GM12878 (cell line): ENCODE results near the gene USP17L12. TPM values are rescaled to one million over a fixed set of nuclear protein-coding genes. Genes with fewer than 3 reads are reported as not detected.
"Not testable (repeated sequence)": the region's sequence is repeated elsewhere in the genome, so short reads cannot be mapped to it uniquely, and the experiment has no call there.

Source experiments
- ATAC-seq: fragments of 200-7000 bp; cut with Tn5 transposase; 3 replicates; pipeline ENCODE4 v1.9.1; 2020; ENCODE audit warnings: mild to moderate bottlenecking, moderate library complexity
- BruUV-seq: library from RNA; stranded (reverse); fragments of 400-500 nt; replicated peaks from 2 replicates; lab custom pipeline; 2021; lab: Mats Ljungman, UMichigan
- CTCF ChIA-PET: fragments of 300-600 bp; sonication (Branson Sonifier 250); formaldehyde crosslinking; extraction: SDS; loops from one replicate; lab custom pipeline; 2021; ENCODE audit warnings: inconsistent platforms; lab: Yijun Ruan, JAX
- POLR2A ChIA-PET: fragments of 350-600 bp; formaldehyde crosslinking; extraction: SDS; loops from one replicate; lab custom pipeline; 2021; ENCODE audit warnings: inconsistent platforms; lab: Charles Lee
- RAD21 ChIA-PET: fragments of 300-600 bp; sonication (Branson Sonifier 250); formaldehyde crosslinking; loops from one replicate; lab custom pipeline; 2023; ENCODE audit warnings: antibody characterized with exemption; ENCODE audit not compliant: unreplicated experiment; lab: Charles Lee
- SMC1A ChIA-PET: fragments of 300-600 bp; sonication (Branson Sonifier 250); formaldehyde crosslinking; loops from one replicate; lab custom pipeline; 2023; ENCODE audit not compliant: unreplicated experiment, uncharacterized antibody; lab: Charles Lee
- DNase-seq: peaks from one replicate; pipeline ENCODE4 v3.0.0-alpha.2; 2011; ENCODE audit warnings: low read depth, low spot score
- FAIRE-seq: peaks from 3 replicates; lab custom pipeline; 2011; peaks lifted over from hg19 to GRCh38; lab: Jason Lieb, UNC
- H2AFZ ChIP-seq: 2 replicates; pipeline ENCODE4 v1.6.0; 2011; ENCODE audit warnings: low read depth, low read length, control low read depth; ENCODE audit not compliant: control insufficient read depth
- H3K27ac ChIP-seq: 2 replicates; pipeline ENCODE4 v1.5.1; 2011; ENCODE audit warnings: control low read depth; ENCODE audit not compliant: control insufficient read depth, insufficient read depth
- H3K27me3 ChIP-seq, 2 experiments: replicated peaks in 1 of 2; 2 replicates each; pipeline versions ENCODE4 v1.6.0 to v1.6.1; 2011; ENCODE audit warnings: low read length in 1 of 2; ENCODE audit not compliant: control insufficient read depth in 2 of 2, insufficient read depth in 2 of 2
- H3K36me3 ChIP-seq, 2 experiments: 2 replicates each; pipeline ENCODE4 v1.5.1; 2011; ENCODE audit warnings: low read length in 1 of 2; ENCODE audit not compliant: control insufficient read depth in 2 of 2, insufficient read depth in 2 of 2
- H3K4me1 ChIP-seq: 2 replicates; pipeline ENCODE4 v1.6.1; 2011; ENCODE audit warnings: mild to moderate bottlenecking, low read length, moderate library complexity, mixed read lengths; ENCODE audit not compliant: control insufficient read depth, insufficient read depth
- H3K4me2 ChIP-seq: 2 replicates; pipeline ENCODE4 v1.6.0; 2011; ENCODE audit warnings: control low read depth; ENCODE audit not compliant: control insufficient read depth, insufficient read depth
- H3K4me3 ChIP-seq: fragments of 200-600 bp; sonication (generic); 2 replicates; pipeline ENCODE4 v1.5.1; 2016
- H3K79me2 ChIP-seq: 2 replicates; pipeline ENCODE4 v1.6.0; 2011; ENCODE audit warnings: low read length; ENCODE audit not compliant: control insufficient read depth, insufficient read depth
- H3K9ac ChIP-seq: 2 replicates; pipeline ENCODE4 v1.8.0; 2011; ENCODE audit warnings: low read length, control low read depth, mixed read lengths; ENCODE audit not compliant: control insufficient read depth, insufficient read depth
- H3K9me3 ChIP-seq: replicated peaks from 3 replicates; pipeline ENCODE4 v1.5.1; 2011; ENCODE audit warnings: mild to moderate bottlenecking, low read length; ENCODE audit not compliant: control insufficient read depth, insufficient read depth
- H4K20me1 ChIP-seq: 2 replicates; pipeline ENCODE4 v1.6.0; 2011; ENCODE audit not compliant: control insufficient read depth, insufficient read depth
- WGBS: methylation state at CpG from one replicate; pipeline ENCODE4 v1.1.6; 2016; ENCODE audit warnings: low lambda C conversion rate; ENCODE audit not compliant: insufficient replicate concordance, insufficient coverage; ENCODE audit errors: missing lambda C conversion rate; 5-methylcytosine and 5-hydroxymethylcytosine counted together
- in situ Hi-C: fragments of 300-500 bp; cut with MboI; formaldehyde crosslinking; loops from 9 replicates; pipeline ENCODE4 v1.14.3; 2018; ENCODE audit warnings: mixed read lengths
- intact Hi-C: fragments of 100-400 bp; cut with micrococcal nuclease; formaldehyde crosslinking; loops from one replicate; pipeline ENCODE4 v1.14.2; 2022; ENCODE audit not compliant: unreplicated experiment
- polyA plus RNA-seq, 11 experiments: library from polyadenylated mRNA; depleted of rRNA in 4 of 11; unstranded in 6 of 11; stranded (reverse) in 5 of 11; fragments of >200 nt; fragmentation: Nextera tagmentation in 4 of 11; fragmentation: Illumina TruSeq in 1 of 11; extraction: Ambion mirVana in 4 of 11; extraction: Trizol in 1 of 11; gene quantifications; 1 replicate in 1 of 11; 2 replicates in 10 of 11; pipeline versions ENCODE4 v1.2.1 to v1.2.3, GENCODE V29; 2011 to 2016; ENCODE audit warnings: inconsistent platforms in 2 of 11, missing spikeins in 2 of 11, low read depth in 1 of 11
- total RNA-seq, 4 experiments: library from RNA; depleted of rRNA in 3 of 4; stranded (reverse); fragments of >200 nt in 3 of 4; fragmentation: Illumina TruSeq in 1 of 4; extraction: Trizol in 1 of 4; gene quantifications; 2 replicates each; pipeline versions ENCODE4 v1.2.1 to v1.2.3, GENCODE V29; 2013 to 2021

Gene USP17L12
- total and polyA plus RNA-seq, 10 of the 15 experiments (the other 5 are each of a cell fraction or from before 2014, with no cell fraction given), result not detected

DNA sequence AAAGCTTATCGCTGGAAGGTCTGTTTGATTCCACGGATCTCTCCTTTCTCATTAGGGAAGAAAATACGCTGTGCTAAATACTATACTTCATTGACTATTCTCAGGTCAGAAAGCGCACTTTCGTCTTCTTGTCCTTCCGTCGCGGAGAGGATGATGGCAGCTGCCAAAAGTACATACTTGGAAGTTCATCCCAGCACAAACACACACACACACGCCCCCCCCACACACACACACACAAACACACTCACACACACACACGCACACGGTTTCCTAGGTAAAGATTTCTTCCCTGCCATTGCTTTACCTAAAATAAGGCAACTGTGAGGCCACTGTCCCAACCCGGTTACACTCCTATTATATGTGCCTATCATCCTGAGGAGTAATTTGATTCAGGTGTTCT, 18.5 kb downstream of the USP17L12 start:
- intact Hi-C loops, H3K4me1 ChIP-seq, SMC1A ChIA-PET, H3K4me3 ChIP-seq, H4K20me1 ChIP-seq, CTCF ChIA-PET, DNase-seq, H3K79me2 ChIP-seq, H3K27me3 ChIP-seq, H3K36me3 ChIP-seq, ATAC-seq, BruUV-seq, H3K9me3 ChIP-seq, H3K27ac ChIP-seq, POLR2A ChIA-PET, RAD21 ChIA-PET, FAIRE-seq, H3K4me2 ChIP-seq, H2AFZ ChIP-seq, H3K9ac ChIP-seq, in situ Hi-C loops: not testable (repeated sequence)
- 20% methylated on average over 3 of the region's 12 CpGs for WGBS

- intact Hi-C loops, DNase-seq, H4K20me1 ChIP-seq, H3K27me3 ChIP-seq, H3K4me1 ChIP-seq, H2AFZ ChIP-seq, H3K27ac ChIP-seq, H3K4me3 ChIP-seq, H3K4me2 ChIP-seq, in situ Hi-C loops, CTCF ChIA-PET, RAD21 ChIA-PET, BruUV-seq, H3K9me3 ChIP-seq, FAIRE-seq, ATAC-seq, POLR2A ChIA-PET, SMC1A ChIA-PET, H3K36me3 ChIP-seq, H3K9ac ChIP-seq, H3K79me2 ChIP-seq: not testable (repeated sequence)
- WGBS, result 66% methylated on average over 12 of the region's 14 CpGs
Observed at GRCh38 chr4:9243579-9243978, 23.6 kb downstream of the USP17L12 start, which contains the start of gene USP17L17. Gene USP17L17, plus strand, starts transcription at chr4:9243879. Its CDS starts 0 bp downstream, at chr4:9243879.

DNA sequence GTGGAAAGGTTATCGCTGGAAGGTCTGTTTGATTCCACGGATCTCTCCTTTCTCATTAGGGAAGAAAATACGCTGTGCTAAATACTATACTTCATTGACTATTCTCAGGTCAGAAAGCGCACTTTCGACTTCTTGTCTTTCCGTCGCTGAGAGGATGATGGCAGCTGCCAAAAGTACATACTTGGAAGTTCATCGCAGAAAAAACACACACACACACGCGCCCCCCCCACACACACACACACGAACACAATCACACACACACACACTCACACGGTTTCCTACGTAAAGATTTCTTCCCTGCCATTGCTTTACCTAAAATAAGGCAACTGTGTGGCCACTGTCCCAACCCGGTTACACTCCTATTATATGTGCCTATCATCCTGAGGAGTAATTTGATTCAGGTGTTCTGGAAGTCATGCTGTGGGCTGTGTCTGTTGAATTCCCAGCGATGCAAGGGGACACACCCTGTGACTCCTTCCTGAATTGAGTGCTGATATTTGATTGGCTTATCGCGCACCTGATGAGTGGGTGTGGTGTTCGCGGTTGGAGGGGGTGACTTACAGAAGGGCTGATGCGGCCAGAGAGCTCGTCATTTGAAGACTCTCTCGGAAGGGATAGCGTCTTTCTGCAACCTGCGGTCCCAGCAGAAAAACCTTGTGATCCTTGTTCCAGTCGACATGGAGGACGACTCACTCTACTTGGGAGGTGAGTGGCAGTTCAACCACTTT, 28.2 kb downstream of the USP17L12 start, which contains the start of gene USP17L18:
Gene USP17L18, plus strand, starts transcription at position 678 of the 728 bp plus-strand sequence. Its CDS starts 0 bp downstream, at position 678.
- H3K4me3 ChIP-seq, in situ Hi-C loops, H3K36me3 ChIP-seq, SMC1A ChIA-PET, RAD21 ChIA-PET, FAIRE-seq, H3K27me3 ChIP-seq, DNase-seq, H3K4me2 ChIP-seq, H4K20me1 ChIP-seq, H3K27ac ChIP-seq, intact Hi-C loops, H3K79me2 ChIP-seq, H3K9ac ChIP-seq, H3K4me1 ChIP-seq, H2AFZ ChIP-seq, BruUV-seq, POLR2A ChIA-PET, H3K9me3 ChIP-seq, CTCF ChIA-PET, ATAC-seq: not testable (repeated sequence)
- WGBS, result 55% methylated on average over 17 of the region's 26 CpGs

DNA sequence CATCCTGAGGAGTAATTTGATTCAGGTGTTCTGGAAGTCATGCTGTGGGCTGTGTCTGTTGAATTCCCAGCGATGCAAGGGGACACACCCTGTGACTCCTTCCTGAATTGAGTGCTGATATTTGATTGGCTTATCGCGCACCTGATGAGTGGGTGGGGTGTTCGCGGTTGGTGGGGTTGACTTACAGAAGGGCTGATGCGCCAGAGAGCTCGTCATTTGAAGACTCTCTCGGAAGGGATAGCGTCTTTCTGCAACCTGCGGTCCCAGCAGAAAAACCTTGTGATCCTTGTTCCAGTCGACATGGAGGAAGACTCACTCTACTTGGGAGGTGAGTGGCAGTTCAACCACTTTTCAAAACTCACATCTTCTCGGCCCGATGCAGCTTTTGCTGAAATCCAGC, 33.1 kb downstream of the USP17L12 start, which contains the start of gene USP17L19:
Gene USP17L19, plus strand, starts transcription at position 301 of the 400 bp plus-strand sequence. Its CDS starts 0 bp downstream, at position 301.
- H2AFZ ChIP-seq, H3K4me3 ChIP-seq, BruUV-seq, H3K79me2 ChIP-seq, ATAC-seq, H3K36me3 ChIP-seq, FAIRE-seq, POLR2A ChIA-PET, H3K27me3 ChIP-seq, in situ Hi-C loops, H3K9me3 ChIP-seq, SMC1A ChIA-PET, H4K20me1 ChIP-seq, H3K27ac ChIP-seq, RAD21 ChIA-PET, CTCF ChIA-PET, intact Hi-C loops, H3K9ac ChIP-seq, H3K4me1 ChIP-seq, DNase-seq, H3K4me2 ChIP-seq: not testable (repeated sequence)
- no CpG with 5 or more reads among the region's 13 CpGs for WGBS
